ENCODE data around the gene BCL2. TPM values are rescaled to one million over a fixed set of nuclear protein-coding genes. Genes with fewer than 3 reads are reported as not detected.

Gene BCL2
- total RNA-seq, 1 experiment from 2014 or later, result 1.3 TPM

GRCh38 chr18:63181706-63182309 lies 137.8 kb downstream of the BCL2 start:
- H3K4me1 Mint-ChIP-seq, result peaks cover 17 to 28% of the 10 kb centered on the region in 2 experiments
- no peak overlapping the region for H3K14ac ChIP-seq (ENCODE audit: insufficient read depth, low read length)
- no CpG with 5 or more reads among the region's 5 CpGs for WGBS (ENCODE audit: extremely low coverage, insufficient read length, low lambda C conversion rate)

More at GRCh38 chr18:63181706-63182309, 137.8 kb downstream of the BCL2 start:
- H4K5ac ChIP-seq (ENCODE audit: insufficient read length, low read depth, low read length), result no peak overlapping the region
- Mint-ChIP-seq H3K9me3 (no peaks in the 10 kb centered on the region), H3K27me3 (ENCODE audit: low read depth) (peaks cover 3% of the 10 kb centered on the region; the same call in 1 of the 2 replicates), H3K27ac (no peak overlapping the region), H3K4me3 (no peak overlapping the region), H3K36me3 (ENCODE audit: insufficient read depth in 1 of 3, low read depth in 3 of 3) (no peaks in the 10 kb centered on the region)
- no peak overlapping the region for H3K4me2 ChIP-seq (ENCODE audit: insufficient read depth, insufficient read length, low read length)
- TF ChIP-seq CTCF (conservative IDR thresholded peaks at IDR 0.05), result no peak
- no peak overlapping the region for H2BK5ac ChIP-seq (ENCODE audit: insufficient read length, low read length)
- H4K20me1 ChIP-seq (ENCODE audit: control insufficient read depth, insufficient read depth, insufficient read length), result no peaks in the 10 kb centered on the region
- no peak overlapping the region for H4K8ac ChIP-seq (replicated peaks; ENCODE audit: insufficient read length, low read depth, low read length)
- no peaks in the 10 kb centered on the region for H3K79me2 ChIP-seq (ENCODE audit: insufficient read depth, low read length)
- no peaks in the 10 kb centered on the region for H3K9me3 ChIP-seq (ENCODE audit: control insufficient read depth, low read depth, low read length)
- H3K23me2 ChIP-seq (ENCODE audit: insufficient read length, low read depth, low read length, poor library complexity, severe bottlenecking), result no peaks in the 10 kb centered on the region
- H2BK120ac ChIP-seq (ENCODE audit: low read depth, low read length, poor library complexity, severe bottlenecking), result no peak overlapping the region
- no peak overlapping the region for H4K91ac ChIP-seq (ENCODE audit: insufficient read length, low read depth, low read length)
- no peak overlapping the region for H3K23ac ChIP-seq (ENCODE audit: insufficient read length, low read depth, low read length)
- no peak overlapping the region for H2AK5ac ChIP-seq (ENCODE audit: insufficient read length, low read length)
- no peak overlapping the region for H3T11ph ChIP-seq (ENCODE audit: low read length)
- H3K9ac ChIP-seq (ENCODE audit: extremely low read depth, insufficient read length, low read length), result no peak overlapping the region
- no peak overlapping the region for H3K4ac ChIP-seq (ENCODE audit: low read depth, low read length)
- no peak for DNase-seq
- H3K18ac ChIP-seq (ENCODE audit: insufficient read length, low read depth, low read length), result no peak overlapping the region
- no peak overlapping the region for H2AFZ ChIP-seq (ENCODE audit: low read length)
- no peak overlapping the region for H3K56ac ChIP-seq (ENCODE audit: insufficient read length, low read depth, low read length)
- 0 out of 2 replicates have a peak, but pooled peaks cover 3% of the 10 kb centered on the region for H3K4me1 ChIP-seq (ENCODE audit: insufficient read depth, low read length)
- H2BK15ac ChIP-seq (ENCODE audit: low read depth, low read length), result no peak overlapping the region
- no peak overlapping the region for H2BK12ac ChIP-seq (ENCODE audit: insufficient read length, low read depth, low read length)
- no peak overlapping the region for H3K27ac ChIP-seq (ENCODE audit: insufficient read length, low read depth, low read length)
- no peaks in the 10 kb centered on the region for H3K79me1 ChIP-seq (ENCODE audit: insufficient read depth, low read depth, low read length, poor library complexity, severe bottlenecking)
- no peak overlapping the region for H2BK20ac ChIP-seq (ENCODE audit: low read depth, low read length, poor library complexity, severe bottlenecking)
- no peaks in the 10 kb centered on the region for H3K27me3 ChIP-seq (ENCODE audit: insufficient read depth, low read length)

Measured in H9 (cell line).